Uterus (tissue), 2 donors: ENCODE measurements around the gene DCAF5.

ENCODE experiments used
- POLR2A ChIP-seq, 2 donors: fragments of 450-650 bp; IDR thresholded peaks; one replicate each; pipeline ENCODE4 v1.6.1; 2016; ENCODE audit warnings: antibody characterized with exemption in 2 of 2, mild to moderate bottlenecking in 1 of 2, moderate library complexity in 1 of 2
- TF ChIP-seq, protein P1 (sequence below), 4 experiments: fragments of 200-600 bp in 2 of 4; fragments of 450-650 bp in 2 of 4; sonication (generic) in 2 of 4; IDR thresholded peaks; one replicate each; pipeline ENCODE4 v1.5.1; 2016 to 2019; ENCODE audit warnings: antibody characterized with exemption in 4 of 4, mild to moderate bottlenecking in 2 of 4, moderate library complexity in 1 of 4

DNA sequence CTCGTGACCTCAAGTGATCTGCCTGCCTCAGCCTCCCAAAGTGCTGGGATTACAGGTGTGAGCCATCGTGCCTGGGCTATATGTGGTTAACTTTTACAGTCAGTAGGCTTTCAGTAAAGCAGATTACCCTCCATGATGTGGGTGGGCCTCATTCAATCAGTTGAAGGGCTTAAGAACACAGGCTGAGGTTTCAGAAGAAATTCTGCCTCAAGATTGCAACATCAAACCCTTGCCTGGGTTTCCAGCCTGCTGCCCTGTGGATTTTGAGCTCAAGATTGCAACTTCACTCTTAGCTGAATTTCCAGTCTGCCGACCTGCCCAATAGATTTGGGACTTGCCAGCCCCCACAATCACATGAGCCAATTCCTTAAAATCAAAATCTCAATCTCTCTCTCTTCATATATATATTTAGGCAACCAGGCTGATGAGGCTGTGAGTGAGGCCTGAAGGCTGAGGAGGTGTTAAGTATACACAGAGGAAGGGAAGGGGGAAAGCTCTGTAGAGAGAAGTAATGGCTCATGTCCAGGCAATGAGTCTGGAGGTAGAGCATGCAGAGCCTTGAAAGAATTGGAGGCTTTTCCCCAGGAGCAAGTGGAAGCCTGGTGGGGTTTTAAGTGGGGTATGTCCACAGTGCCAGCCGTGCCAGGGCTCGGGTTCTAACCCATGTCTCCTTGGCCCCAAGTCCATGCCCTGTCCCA lies 140.5 kb downstream of the DCAF5 start:
- TF ChIP-seq, protein P1, sequence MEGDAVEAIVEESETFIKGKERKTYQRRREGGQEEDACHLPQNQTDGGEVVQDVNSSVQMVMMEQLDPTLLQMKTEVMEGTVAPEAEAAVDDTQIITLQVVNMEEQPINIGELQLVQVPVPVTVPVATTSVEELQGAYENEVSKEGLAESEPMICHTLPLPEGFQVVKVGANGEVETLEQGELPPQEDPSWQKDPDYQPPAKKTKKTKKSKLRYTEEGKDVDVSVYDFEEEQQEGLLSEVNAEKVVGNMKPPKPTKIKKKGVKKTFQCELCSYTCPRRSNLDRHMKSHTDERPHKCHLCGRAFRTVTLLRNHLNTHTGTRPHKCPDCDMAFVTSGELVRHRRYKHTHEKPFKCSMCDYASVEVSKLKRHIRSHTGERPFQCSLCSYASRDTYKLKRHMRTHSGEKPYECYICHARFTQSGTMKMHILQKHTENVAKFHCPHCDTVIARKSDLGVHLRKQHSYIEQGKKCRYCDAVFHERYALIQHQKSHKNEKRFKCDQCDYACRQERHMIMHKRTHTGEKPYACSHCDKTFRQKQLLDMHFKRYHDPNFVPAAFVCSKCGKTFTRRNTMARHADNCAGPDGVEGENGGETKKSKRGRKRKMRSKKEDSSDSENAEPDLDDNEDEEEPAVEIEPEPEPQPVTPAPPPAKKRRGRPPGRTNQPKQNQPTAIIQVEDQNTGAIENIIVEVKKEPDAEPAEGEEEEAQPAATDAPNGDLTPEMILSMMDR (IDR thresholded peaks at IDR 0.05), result no peak
- no peak for TF ChIP-seq POLR2A (IDR thresholded peaks at IDR 0.05)
